Nephron (organoid): Measurements from ENCODE around the gene COL1A1.

Source experiments
- H3K27ac Mint-ChIP-seq, 3 experiments: 2 replicates each; pipeline ENCODE4 v1.8.0; 2020; ENCODE audit warnings: mixed read lengths in 3 of 3, mild to moderate bottlenecking in 2 of 3, moderate library complexity in 1 of 3
- H3K27me3 Mint-ChIP-seq: 2 replicates; pipeline ENCODE4 v1.8.0; 2021; ENCODE audit warnings: low read depth, mild to moderate bottlenecking, moderate library complexity, mixed read lengths
- H3K36me3 Mint-ChIP-seq: 2 replicates; pipeline ENCODE4 v1.8.0; 2020; ENCODE audit warnings: low read depth, mixed read lengths
- H3K4me1 Mint-ChIP-seq: 2 replicates; pipeline ENCODE4 v1.8.0; 2020; ENCODE audit warnings: mixed read lengths
- H3K4me3 Mint-ChIP-seq, 3 experiments: 2 replicates each; pipeline ENCODE4 v1.8.0; 2020; ENCODE audit warnings: mild to moderate bottlenecking in 3 of 3, mixed read lengths in 3 of 3, moderate library complexity in 2 of 3
- H3K9me3 Mint-ChIP-seq: 2 replicates; pipeline ENCODE4 v1.8.0; 2020; ENCODE audit warnings: mixed read lengths
- CTCF ChIP-seq, 3 experiments: fragments of 200-600 bp; sonication (generic); IDR thresholded peaks; one replicate each; pipeline ENCODE4 v1.5.0; 2021; ENCODE audit warnings: antibody characterized with exemption in 3 of 3; ENCODE audit not compliant: unreplicated experiment in 3 of 3

COL1A1 gene

GRCh38 chr17:50218771-50219315 is 17.4 kb upstream of the COL1A1 start:
- H3K4me3 Mint-ChIP-seq = no peak overlapping the region
- no peaks in the 10 kb centered on the region for H3K36me3 Mint-ChIP-seq

GRCh38 chr17:50218071-50218759 is 16.8 kb upstream of the COL1A1 start:
- no peak for TF ChIP-seq CTCF (IDR thresholded peaks at IDR 0.05; ENCODE audit: unreplicated experiment in 3 of 3)
- H3K36me3 Mint-ChIP-seq = no peaks in the 10 kb centered on the region
- H3K4me1 Mint-ChIP-seq = peaks cover 81% of the 10 kb centered on the region
- H3K4me3 Mint-ChIP-seq = peak overlapping the region in 2 of 3 experiments; percentile 5 to 17
- peaks cover 4% of the 10 kb centered on the region for H3K27me3 Mint-ChIP-seq
- no peaks in the 10 kb centered on the region for H3K9me3 Mint-ChIP-seq
- H3K27ac Mint-ChIP-seq = peak overlapping the region; percentile 96 to 100 (median 98)

More at GRCh38 chr17:50218771-50219315, 17.4 kb upstream of the COL1A1 start:
- Mint-ChIP-seq H3K27ac (peak overlapping the region; percentile 96 to 100 (median 98)), H3K4me1 (peaks cover 76% of the 10 kb centered on the region), H3K9me3 (no peaks in the 10 kb centered on the region), H3K27me3 (peaks cover 3% of the 10 kb centered on the region)
- TF ChIP-seq CTCF (IDR thresholded peaks at IDR 0.05; ENCODE audit: unreplicated experiment in 3 of 3) = no peak

- Mint-ChIP-seq H3K4me3 (no peak overlapping the region), H3K27me3 (peaks cover 8% of the 10 kb centered on the region), H3K4me1 (peaks cover 88% of the 10 kb centered on the region), H3K9me3 (no peaks in the 10 kb centered on the region), H3K36me3 (no peaks in the 10 kb centered on the region), H3K27ac (peak overlapping the region; percentile 96 to 100 (median 98))
- TF ChIP-seq CTCF (IDR thresholded peaks at IDR 0.05; ENCODE audit: unreplicated experiment in 3 of 3) = no peak
Measured at GRCh38 chr17:50217591-50217990, 16.2 kb upstream of the COL1A1 start.

- no peak for TF ChIP-seq CTCF (IDR thresholded peaks at IDR 0.05; ENCODE audit: unreplicated experiment in 3 of 3)
- no peaks in the 10 kb centered on the region for H3K36me3 Mint-ChIP-seq
- H3K27ac Mint-ChIP-seq = peak overlapping the region; percentile 59 to 100 (median 95)
- peaks cover 92% of the 10 kb centered on the region for H3K4me1 Mint-ChIP-seq
- H3K9me3 Mint-ChIP-seq = no peaks in the 10 kb centered on the region
- peak overlapping the region in 1 of 3 experiments; percentile 39 for H3K4me3 Mint-ChIP-seq
- peaks cover 5% of the 10 kb centered on the region for H3K27me3 Mint-ChIP-seq
Measured at GRCh38 chr17:50214976-50215760, 13.7 kb upstream of the COL1A1 start.

GRCh38 chr17:50213026-50214022 is 11.9 kb upstream of the COL1A1 start:
- TF ChIP-seq CTCF (IDR thresholded peaks at IDR 0.05; ENCODE audit: unreplicated experiment in 3 of 3) = no peak
- no peaks in the 10 kb centered on the region for H3K36me3 Mint-ChIP-seq
- peak overlapping the region in 1 of 3 experiments; percentile 24 for H3K4me3 Mint-ChIP-seq
- H3K27me3 Mint-ChIP-seq = peaks cover 7% of the 10 kb centered on the region
- no peaks in the 10 kb centered on the region for H3K9me3 Mint-ChIP-seq
- peak overlapping the region; percentile 98 to 100 (median 99) for H3K27ac Mint-ChIP-seq
- H3K4me1 Mint-ChIP-seq = peaks cover 92% of the 10 kb centered on the region
